ENCODE measurements around the gene RHOD.

The RHOD gene

DNA sequence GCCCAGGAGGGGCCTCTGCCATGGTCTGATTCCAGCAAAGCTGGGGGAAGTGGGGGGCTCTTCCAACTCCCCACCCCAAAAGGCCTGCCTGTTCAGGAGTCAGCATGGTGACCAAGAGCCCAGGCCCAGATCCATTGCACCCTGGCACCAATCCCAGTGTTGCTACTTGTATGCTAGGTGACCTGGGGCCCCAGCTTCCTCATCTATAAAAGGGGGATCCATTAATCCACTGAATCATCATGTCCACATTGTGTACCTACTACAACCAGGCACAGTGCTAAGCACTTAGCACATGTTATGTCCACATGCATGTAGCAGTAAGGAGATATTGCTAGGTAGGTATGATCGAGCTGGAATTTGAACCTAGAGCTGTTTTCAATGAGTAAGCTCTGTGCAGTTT lies 31.7 kb upstream of the RHOD start:
- TF ChIP-seq, protein P1, sequence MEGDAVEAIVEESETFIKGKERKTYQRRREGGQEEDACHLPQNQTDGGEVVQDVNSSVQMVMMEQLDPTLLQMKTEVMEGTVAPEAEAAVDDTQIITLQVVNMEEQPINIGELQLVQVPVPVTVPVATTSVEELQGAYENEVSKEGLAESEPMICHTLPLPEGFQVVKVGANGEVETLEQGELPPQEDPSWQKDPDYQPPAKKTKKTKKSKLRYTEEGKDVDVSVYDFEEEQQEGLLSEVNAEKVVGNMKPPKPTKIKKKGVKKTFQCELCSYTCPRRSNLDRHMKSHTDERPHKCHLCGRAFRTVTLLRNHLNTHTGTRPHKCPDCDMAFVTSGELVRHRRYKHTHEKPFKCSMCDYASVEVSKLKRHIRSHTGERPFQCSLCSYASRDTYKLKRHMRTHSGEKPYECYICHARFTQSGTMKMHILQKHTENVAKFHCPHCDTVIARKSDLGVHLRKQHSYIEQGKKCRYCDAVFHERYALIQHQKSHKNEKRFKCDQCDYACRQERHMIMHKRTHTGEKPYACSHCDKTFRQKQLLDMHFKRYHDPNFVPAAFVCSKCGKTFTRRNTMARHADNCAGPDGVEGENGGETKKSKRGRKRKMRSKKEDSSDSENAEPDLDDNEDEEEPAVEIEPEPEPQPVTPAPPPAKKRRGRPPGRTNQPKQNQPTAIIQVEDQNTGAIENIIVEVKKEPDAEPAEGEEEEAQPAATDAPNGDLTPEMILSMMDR (IDR thresholded peaks at IDR 0.05; ENCODE audit: extremely low read depth, insufficient read depth, missing control alignments) = no peak
- in situ Hi-C loops (cut with MboI; ENCODE audit: low pct_unique_long_range_greater_than_20kb, low sequenced_read_pairs, unreplicated experiment) = no loop called here
- no peak for DNase-seq (ENCODE audit: low spot score)

DNA sequence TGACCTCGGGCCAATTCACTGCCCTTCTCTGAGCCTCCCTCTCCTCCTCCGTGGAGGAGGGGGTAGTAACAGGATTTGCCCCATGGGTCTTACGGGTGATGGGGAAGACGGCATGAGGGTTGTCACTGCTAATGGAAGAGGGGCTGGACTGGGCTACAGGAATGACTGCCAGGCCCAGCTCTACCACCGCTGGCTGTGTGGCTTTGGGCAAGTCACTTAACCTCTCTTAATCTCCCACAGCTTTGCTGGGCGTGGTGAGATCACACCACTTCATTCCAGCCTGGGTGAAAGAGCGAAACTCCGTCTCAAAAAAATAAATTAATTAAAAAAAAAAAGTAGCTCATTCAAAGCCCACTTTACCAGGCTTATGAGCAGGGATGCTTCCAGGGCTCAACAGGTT lies 30.9 kb upstream of the RHOD start:
- in situ Hi-C loops (cut with MboI; ENCODE audit: low pct_unique_long_range_greater_than_20kb, low sequenced_read_pairs, unreplicated experiment) = no loop called here
- DNase-seq (ENCODE audit: low spot score) = no peak
- TF ChIP-seq, protein P1 (IDR thresholded peaks at IDR 0.05; ENCODE audit: extremely low read depth, insufficient read depth, missing control alignments) = no peak

DNA sequence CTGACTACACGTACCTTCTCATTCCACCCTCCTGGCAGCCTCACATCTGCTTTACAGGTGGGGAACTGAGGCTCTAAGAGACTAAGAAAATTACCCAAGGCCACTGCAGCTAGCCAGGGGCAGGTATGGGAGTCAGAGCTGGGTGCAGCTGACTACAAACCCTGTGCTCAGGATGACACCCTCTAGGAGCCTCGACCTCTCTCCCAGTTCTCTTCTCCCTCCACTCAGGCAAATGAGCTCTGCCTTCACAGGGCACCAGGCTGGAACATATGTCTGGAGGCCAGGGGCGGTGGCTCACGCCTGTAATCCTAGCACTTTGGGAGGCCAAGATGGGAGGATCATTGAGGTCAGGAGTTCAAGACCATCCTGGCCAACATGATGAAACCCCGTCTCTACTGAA lies 29.7 kb upstream of the RHOD start:
- in situ Hi-C loops (cut with MboI; ENCODE audit: low pct_unique_long_range_greater_than_20kb, low sequenced_read_pairs, unreplicated experiment) = no loop called here
- TF ChIP-seq, protein P1 (IDR thresholded peaks at IDR 0.05; ENCODE audit: extremely low read depth, insufficient read depth, missing control alignments) = no peak
- DNase-seq (ENCODE audit: low spot score) = no peak

DNA sequence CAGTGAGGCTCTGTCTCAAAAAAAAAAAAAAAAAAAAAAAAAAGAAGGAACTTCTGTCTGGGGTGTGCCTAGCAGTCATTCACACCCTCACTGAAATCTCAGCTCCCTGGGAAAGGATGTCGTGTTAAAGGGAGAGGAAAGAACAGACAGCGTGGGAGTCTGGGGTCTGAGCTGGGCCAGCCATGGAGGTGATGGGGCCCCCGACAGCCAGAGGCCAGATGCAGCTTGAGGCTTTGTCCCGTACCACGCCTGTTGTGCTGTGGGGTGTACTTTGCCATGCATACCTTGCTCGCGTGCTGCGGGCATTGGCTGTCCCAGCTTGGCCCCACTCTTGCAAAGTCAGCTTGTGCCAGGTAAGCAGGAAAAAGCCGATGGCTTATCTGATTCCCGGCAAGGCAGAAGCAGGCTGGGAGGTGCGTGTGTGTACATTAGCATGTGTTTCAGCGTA lies 29.1 kb upstream of the RHOD start:
- in situ Hi-C loops (cut with MboI; ENCODE audit: low pct_unique_long_range_greater_than_20kb, low sequenced_read_pairs, unreplicated experiment) = no loop called here
- DNase-seq (ENCODE audit: low spot score) = no peak
- TF ChIP-seq, protein P1 (IDR thresholded peaks at IDR 0.05; ENCODE audit: extremely low read depth, insufficient read depth, missing control alignments) = no peak

DNA sequence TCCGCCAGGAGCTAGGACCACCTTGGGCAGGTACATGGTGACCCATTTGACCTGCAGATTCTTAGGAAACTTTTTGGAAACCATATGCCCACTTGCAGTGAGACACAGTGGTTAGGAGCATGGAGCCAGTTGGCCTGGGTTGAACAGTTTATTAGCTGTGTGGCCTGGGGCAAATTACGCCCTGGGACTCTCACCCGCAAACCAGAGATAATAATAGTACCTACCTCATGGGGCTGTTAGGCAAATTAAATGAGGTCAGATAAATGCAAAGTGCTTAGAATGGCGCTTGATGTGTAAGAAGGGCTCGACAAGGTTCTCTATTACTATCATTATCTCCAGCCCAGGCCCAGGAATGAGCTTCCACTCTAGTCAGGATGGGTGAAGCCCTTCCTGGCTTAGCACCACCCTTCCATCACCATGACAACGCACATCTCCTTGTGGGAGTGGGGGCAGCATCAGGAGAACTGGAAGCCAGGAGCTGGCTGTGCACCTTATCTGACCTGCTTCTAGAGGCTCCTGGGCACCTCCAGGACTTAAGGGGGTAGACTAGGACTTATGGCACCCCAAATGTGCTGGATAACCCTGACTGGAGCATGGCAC lies 28.6 kb upstream of the RHOD start:
- TF ChIP-seq, protein P1 (IDR thresholded peaks at IDR 0.05; ENCODE audit: extremely low read depth, insufficient read depth, missing control alignments) = no peak
- in situ Hi-C loops (cut with MboI; ENCODE audit: low pct_unique_long_range_greater_than_20kb, low sequenced_read_pairs, unreplicated experiment) = no loop called here
- peak; percentile 71 for DNase-seq (ENCODE audit: low spot score)

DNA sequence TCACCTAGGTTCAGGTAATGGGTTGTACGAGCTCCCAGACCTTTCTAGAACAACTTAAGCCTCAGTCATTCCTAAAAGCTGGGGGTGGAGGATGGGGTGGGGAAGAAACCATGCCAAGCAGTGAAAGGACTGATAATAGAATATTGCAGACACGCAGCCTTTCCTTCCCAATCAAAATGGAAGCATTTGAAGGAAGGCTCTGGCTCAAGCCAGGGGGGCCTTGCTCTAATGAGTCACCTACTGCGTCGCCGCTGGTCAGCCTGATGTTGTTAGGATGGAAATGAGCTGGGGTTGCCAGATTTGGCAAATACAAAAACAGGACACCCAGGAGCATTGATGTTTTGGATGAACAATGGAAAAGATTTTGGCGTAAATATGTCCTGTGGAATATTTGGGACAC lies 27.5 kb upstream of the RHOD start:
- TF ChIP-seq, protein P1 (IDR thresholded peaks at IDR 0.05; ENCODE audit: extremely low read depth, insufficient read depth, missing control alignments) = no peak
- DNase-seq (ENCODE audit: low spot score) = no peak
- in situ Hi-C loops (cut with MboI; ENCODE audit: low pct_unique_long_range_greater_than_20kb, low sequenced_read_pairs, unreplicated experiment) = no loop called here
